Rectal smooth muscle tissue (tissue), 1 donor: ENCODE data around the gene TIAM2.

Source experiments
- H3K27ac ChIP-seq: one replicate; pipeline ENCODE4 v1.7.0; 2013; ENCODE audit warnings: low read depth, low read length, inconsistent platforms
- H3K27me3 ChIP-seq: one replicate; pipeline ENCODE4 v1.7.0; 2013; ENCODE audit warnings: low read length; ENCODE audit not compliant: control insufficient read depth, insufficient read depth
- H3K36me3 ChIP-seq: one replicate; pipeline ENCODE4 v1.7.0; 2013; ENCODE audit warnings: low read length; ENCODE audit not compliant: control insufficient read depth, insufficient read depth
- H3K4me1 ChIP-seq: one replicate; pipeline ENCODE4 v1.7.0; 2013; ENCODE audit warnings: low read length; ENCODE audit not compliant: control insufficient read depth, insufficient read depth
- H3K4me3 ChIP-seq: one replicate; pipeline ENCODE4 v1.7.0; 2013; ENCODE audit warnings: low read length
- H3K9ac ChIP-seq: one replicate; pipeline ENCODE4 v1.7.0; 2013; ENCODE audit warnings: low read length

The TIAM2 gene

DNA sequence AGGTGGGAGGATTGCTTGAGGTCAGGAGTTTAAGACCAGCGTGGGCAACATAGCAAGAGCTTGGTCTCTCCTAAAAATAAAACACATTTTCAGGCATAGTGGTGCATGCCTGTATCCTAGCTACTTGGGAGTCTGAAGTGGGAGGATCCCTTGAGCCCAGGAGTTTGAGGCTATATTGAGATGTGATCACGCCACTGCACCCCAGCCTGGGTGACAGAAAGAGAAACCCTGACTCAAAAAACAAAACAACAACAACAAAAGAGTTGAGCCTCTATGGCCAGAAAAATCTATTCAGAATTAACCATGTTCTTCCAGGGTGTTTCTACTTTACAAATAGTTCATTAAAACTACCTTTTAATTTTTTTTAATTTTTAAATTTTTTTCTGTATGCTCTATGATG lies 60.6 kb downstream of the TIAM2 start:
- H3K9ac ChIP-seq = no peak overlapping the region
- H3K27me3 ChIP-seq = no peaks in the 10 kb centered on the region
- H3K36me3 ChIP-seq = no peaks in the 10 kb centered on the region
- no peak overlapping the region for H3K4me3 ChIP-seq
- no peaks in the 10 kb centered on the region for H3K4me1 ChIP-seq
- no peak overlapping the region for H3K27ac ChIP-seq

DNA sequence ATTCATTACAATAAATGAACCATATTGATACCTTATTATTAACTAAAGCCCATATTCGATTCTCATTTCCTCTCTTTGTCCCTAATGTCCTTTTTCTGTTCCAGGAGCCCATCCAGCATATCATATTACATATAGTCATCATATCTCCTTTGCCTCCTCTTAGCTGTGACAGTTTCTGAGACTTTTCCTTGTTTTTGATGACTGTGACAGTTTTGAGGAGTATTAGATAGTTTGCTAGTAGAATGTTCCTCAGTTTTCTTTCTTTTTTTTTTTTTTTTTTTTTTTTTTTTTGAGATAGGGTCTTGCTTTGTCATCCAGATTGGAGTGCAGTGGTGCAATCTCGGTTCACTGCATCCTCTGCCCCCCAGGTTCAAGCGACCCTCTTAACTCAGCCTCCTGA lies 61.6 kb downstream of the TIAM2 start:
- H3K9ac ChIP-seq = no peak overlapping the region
- H3K4me1 ChIP-seq = no peaks in the 10 kb centered on the region
- H3K4me3 ChIP-seq = no peak overlapping the region
- H3K36me3 ChIP-seq = no peaks in the 10 kb centered on the region
- no peaks in the 10 kb centered on the region for H3K27me3 ChIP-seq
- no peak overlapping the region for H3K27ac ChIP-seq

DNA sequence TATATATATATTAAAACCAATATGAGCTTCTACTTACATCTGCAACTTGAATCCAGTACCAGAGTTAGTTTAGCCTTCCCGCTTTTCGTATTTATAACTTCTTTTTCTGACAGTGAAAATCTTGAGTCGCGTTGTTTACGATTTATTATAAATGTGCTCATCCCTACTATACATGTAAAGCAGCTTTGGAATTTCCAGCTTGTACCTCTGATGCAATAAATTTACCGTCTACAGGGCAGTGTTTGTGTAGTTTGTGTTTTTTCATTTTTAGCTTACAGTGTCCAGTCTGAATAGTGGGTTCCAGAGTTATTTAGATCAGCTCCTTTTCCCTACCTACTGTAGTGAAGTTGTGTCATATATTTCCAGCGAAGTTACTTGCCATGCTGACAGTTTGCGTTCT lies 66.3 kb downstream of the TIAM2 start:
- Histone ChIP-seq H3K4me3 (no peak overlapping the region), H3K4me1 (no peaks in the 10 kb centered on the region), H3K9ac (no peak overlapping the region), H3K27ac (no peak overlapping the region), H3K27me3 (no peaks in the 10 kb centered on the region), H3K36me3 (no peaks in the 10 kb centered on the region)

DNA sequence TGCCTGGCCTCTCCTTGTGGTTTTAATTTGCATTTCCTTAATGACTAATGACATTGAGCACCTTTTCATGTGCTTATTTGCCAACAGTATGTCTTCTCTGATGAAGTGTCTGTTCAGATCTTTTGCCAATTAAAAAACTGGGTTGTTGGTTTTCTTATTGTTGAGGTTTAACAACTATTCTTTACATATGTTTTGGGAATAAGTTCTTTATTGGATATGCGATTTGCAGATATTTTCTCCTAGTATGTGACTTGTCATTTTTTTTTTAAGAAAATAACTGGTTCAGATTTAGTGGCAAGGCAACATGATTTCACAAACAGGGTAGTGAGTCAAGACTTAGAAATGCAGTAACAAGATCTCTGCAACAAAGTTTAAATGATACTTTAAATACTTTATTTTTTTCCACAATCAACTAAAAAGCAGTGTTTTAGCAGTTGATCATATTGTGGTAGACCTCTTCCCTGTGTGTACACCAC lies 67.8 kb downstream of the TIAM2 start:
- Histone ChIP-seq H3K27me3 (no peaks in the 10 kb centered on the region), H3K9ac (no peak overlapping the region), H3K4me3 (no peak overlapping the region), H3K4me1 (no peaks in the 10 kb centered on the region), H3K36me3 (no peaks in the 10 kb centered on the region), H3K27ac (no peak overlapping the region)

DNA sequence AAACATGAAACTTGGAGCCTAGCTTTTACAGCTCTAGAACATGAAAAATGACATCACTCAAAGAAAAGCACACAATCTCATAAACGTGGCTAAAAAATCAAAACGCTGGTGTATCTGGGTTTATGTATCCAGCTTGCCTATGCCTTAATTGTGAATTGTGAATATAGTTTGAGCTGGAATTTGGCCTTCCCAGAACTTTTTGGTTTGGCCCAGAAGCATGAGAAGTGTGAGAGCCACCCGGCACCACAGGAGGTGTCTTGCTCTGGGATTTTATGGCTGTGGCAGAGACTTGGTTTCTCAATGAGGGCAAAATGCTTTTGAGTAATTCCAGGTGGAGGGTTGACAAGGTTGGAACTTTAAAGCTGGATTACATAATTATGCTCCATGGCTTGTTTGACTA lies 69.2 kb downstream of the TIAM2 start:
- H3K9ac ChIP-seq = no peak overlapping the region
- H3K4me3 ChIP-seq = no peak overlapping the region
- H3K27ac ChIP-seq = no peak overlapping the region
- no peaks in the 10 kb centered on the region for H3K36me3 ChIP-seq
- H3K4me1 ChIP-seq = no peaks in the 10 kb centered on the region
- H3K27me3 ChIP-seq = no peaks in the 10 kb centered on the region

DNA sequence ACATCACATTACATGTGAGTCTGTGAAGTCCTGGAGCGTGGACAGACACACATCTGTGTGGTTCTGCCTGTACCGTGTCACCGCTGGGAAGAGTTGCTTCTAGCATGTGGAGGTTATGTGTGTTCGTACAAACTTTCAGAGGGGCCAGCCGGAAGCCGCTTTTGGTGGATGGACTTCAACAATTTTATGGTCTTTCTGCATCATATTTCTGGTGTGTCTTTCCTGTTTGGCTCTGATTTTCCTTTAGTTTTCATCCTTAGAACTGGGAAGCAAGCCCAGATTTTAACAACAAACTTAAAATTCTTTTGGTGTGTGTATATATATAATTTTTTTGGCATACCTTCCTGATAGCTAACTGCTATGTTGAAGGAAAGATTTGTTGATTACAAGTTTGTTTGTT lies 71.2 kb downstream of the TIAM2 start:
- no peaks in the 10 kb centered on the region for H3K27me3 ChIP-seq
- no peak overlapping the region for H3K27ac ChIP-seq
- no peaks in the 10 kb centered on the region for H3K4me1 ChIP-seq
- H3K9ac ChIP-seq = no peak overlapping the region
- no peak overlapping the region for H3K4me3 ChIP-seq
- H3K36me3 ChIP-seq = no peaks in the 10 kb centered on the region

DNA sequence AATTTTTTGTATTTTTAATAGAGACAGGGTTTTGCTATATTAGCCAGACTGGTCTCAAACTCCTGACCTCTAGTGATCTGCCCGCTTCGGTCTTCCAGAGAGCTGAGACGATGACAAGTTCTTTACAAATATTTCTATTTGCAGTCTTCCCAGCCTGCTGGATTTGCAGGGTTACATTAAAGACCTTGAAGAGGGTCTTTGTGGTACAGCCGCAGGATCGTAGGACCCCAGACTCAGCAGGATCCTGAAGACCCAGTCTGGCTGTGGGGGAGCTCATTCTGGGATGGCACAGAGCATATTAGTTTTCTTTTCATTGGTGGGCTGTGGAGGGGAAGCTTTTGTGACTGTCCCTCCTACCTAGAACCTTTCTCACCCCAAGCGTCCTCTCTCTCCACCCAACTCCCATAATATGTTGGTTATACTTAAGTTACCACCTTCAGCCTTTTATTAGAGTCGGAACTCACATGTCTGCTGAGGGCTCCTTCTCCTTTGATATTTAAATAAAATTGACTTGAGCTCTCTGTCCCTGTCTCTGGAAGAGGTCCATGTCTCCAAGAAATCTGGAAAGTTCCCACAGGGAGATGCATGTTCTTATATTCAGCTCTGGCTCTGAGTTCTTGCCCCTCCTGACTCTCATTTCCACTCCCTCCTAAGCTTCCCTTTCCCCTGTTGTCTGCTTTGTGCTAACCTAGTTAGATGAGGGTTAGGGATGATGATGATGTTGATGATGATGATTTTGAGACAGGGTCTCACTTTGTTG lies 72.0 kb downstream of the TIAM2 start:
- no peak overlapping the region for H3K27ac ChIP-seq
- no peak overlapping the region for H3K4me3 ChIP-seq
- H3K36me3 ChIP-seq = no peaks in the 10 kb centered on the region
- no peak overlapping the region for H3K9ac ChIP-seq
- H3K4me1 ChIP-seq = no peaks in the 10 kb centered on the region
- H3K27me3 ChIP-seq = no peaks in the 10 kb centered on the region

DNA sequence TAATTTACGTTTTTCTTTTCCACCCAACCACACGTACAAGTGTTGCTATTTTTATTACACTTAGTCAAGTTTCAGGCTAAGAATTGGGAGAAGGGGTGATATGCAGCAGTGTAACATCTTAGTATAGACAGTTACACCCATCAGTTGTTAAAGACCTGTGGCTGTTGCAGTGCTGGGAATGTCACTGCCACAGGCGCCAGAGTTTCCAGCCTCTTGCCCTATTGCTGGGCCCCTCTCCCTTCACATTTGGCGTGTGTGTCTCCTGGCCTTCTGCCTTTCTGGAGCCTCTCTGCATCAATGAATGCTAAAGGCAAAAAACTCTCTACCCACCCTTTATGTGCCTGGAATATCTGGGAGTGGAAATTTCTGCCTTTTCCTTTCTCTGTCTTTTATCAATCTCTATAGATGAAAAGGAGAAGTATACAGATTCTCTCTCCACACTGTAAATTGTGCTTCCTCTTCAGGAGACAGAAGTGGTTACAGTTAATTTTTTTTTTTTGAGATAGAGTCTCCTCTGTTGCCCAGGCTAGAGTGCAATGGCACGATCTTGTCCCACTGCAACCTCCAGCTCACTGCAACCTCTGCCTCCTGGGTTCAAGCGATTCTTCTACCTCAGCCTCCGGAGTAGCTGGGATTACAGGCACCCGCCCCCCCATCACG lies 73.0 kb downstream of the TIAM2 start:
- H3K27ac ChIP-seq = no peak overlapping the region
- H3K4me3 ChIP-seq = no peak overlapping the region
- no peaks in the 10 kb centered on the region for H3K27me3 ChIP-seq
- no peaks in the 10 kb centered on the region for H3K36me3 ChIP-seq
- no peaks in the 10 kb centered on the region for H3K4me1 ChIP-seq
- no peak overlapping the region for H3K9ac ChIP-seq

DNA sequence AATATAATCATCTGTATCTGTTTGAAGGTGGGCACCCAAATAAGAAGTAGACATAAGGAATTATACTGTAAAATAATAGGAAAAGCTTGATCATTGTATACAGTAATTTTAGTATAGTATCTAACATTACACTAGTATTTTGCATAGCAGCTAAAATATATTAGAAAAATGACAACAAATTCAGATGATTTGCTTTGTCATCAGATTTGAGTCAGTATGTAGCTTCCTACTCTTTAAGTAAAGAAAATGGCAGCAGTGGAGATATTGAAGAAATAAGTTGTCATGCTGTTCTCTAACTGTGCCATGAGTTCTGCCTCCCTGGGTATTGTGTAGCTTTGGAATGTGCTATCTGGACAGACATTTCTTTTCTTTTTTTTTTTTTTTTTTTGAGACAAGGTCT lies 74.4 kb downstream of the TIAM2 start:
- H3K27me3 ChIP-seq = no peaks in the 10 kb centered on the region
- no peak overlapping the region for H3K4me3 ChIP-seq
- no peaks in the 10 kb centered on the region for H3K36me3 ChIP-seq
- no peak overlapping the region for H3K27ac ChIP-seq
- H3K9ac ChIP-seq = no peak overlapping the region
- H3K4me1 ChIP-seq = no peaks in the 10 kb centered on the region

DNA sequence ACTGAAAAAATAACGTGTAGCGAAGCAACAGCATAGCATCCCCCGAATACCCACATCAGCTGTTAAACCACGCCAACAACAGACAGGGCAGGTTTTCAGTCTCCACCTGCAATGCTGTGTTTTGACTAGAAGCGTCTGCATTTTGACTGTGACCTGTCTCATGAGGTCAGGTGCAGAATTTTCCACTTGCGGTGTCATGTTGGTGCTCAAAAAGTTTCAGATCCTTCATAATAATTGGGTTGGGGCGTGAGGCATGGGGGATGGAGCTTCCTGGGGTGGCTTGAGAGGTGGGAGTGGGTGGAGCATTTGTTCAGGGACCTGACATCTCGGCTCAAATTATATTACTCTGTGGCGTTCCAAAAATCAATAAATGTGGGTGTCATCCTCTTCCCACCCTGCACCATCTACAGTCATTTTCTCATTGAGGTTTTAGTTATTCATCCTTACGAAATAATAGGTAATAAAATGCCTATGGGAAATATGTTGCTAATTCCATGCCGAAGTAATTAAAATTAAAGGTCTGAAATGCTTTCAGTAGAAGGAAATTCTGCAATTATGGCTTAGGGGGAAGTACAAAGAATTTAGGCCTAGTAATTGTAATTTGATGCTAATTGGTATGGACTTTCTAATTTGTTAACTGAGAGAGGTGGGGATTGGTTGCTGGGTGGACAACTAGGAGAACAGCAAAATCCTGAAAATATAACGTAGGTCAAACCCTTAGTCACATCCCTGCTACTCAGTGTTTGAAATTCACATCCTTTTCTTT lies 81.0 kb downstream of the TIAM2 start:
- Histone ChIP-seq H3K4me1 (no peaks in the 10 kb centered on the region), H3K9ac (no peak overlapping the region), H3K36me3 (no peaks in the 10 kb centered on the region), H3K4me3 (no peak overlapping the region), H3K27ac (no peak overlapping the region), H3K27me3 (no peaks in the 10 kb centered on the region)

DNA sequence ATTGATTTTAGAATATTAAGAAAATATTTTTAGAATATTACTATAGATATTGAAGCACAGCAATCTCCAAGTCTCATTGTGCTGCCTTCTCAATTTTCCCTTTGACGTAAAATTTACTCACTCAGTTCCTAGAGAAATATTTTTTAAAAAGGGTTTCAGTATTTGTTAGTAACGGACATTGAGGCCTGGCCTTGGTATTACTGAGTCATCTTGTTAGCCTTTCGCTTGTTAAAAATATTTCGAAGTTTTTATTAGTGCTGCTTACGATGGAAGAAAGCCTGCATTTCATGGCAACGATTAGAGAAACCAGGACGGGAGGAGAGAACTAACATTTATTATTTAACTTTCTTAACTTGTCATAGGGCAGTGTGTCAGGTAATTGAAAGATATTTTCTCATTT lies 82.2 kb downstream of the TIAM2 start:
- no peak overlapping the region for H3K9ac ChIP-seq
- no peak overlapping the region for H3K4me3 ChIP-seq
- H3K27ac ChIP-seq = peak overlapping the region; percentile 63
- H3K4me1 ChIP-seq = no peaks in the 10 kb centered on the region
- H3K36me3 ChIP-seq = no peaks in the 10 kb centered on the region
- no peaks in the 10 kb centered on the region for H3K27me3 ChIP-seq

DNA sequence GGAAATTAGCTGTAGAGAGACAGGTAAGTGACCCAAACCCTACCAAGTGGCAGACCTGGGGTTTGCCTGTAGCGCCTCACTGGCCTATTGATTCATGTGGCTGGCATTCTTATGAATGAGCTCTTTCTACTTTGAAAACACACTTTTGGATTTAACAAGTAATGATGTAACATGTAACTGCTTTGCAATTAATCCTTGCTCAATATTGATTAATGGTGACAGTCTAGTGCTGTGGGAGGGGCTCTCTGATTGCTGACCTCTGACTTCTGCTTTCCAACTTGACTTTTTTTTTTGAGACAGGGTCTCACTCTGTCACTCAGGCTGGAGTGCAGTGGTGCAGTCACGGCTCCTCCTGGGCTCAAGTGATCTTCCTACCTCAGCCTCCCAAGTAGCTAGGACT lies 82.7 kb downstream of the TIAM2 start:
- Histone ChIP-seq H3K4me3 (no peak overlapping the region), H3K36me3 (no peaks in the 10 kb centered on the region), H3K27ac (peak overlapping the region; percentile 63), H3K27me3 (no peaks in the 10 kb centered on the region), H3K9ac (no peak overlapping the region), H3K4me1 (no peaks in the 10 kb centered on the region)
